ENCODE measurements around the gene MFSD12. TPM values are rescaled to one million over a fixed set of nuclear protein-coding genes. Genes with fewer than 3 reads are reported as not detected.
A peak's percentile ranks its signal among the peaks of the same experiment; 100 is the strongest.

The MFSD12 gene
- total and polyA plus RNA-seq, 2 of the 8 experiments (the other 6 are each of a cell fraction or from before 2014, with no cell fraction given), result 59.6 to 71.3 TPM

GRCh38 chr19:3606690-3607289 lies 49.4 kb upstream of the MFSD12 start, which contains the start of gene TBXA2R (continued):
- TF ChIP-seq CHD7 (IDR thresholded peaks at IDR 0.05; ENCODE audit: insufficient replicate concordance, low read length) (no peak), TEAD4 (IDR thresholded peaks at IDR 0.05; ENCODE audit: low read depth, low read length) (no peak), TAF1 (IDR thresholded peaks at IDR 0.05; ENCODE audit: low read depth, low read length) (no peak), CTCF (IDR thresholded peaks at IDR 0.05; ENCODE audit: control extremely low read depth in 1 of 3, insufficient read depth in 1 of 3, low read depth in 1 of 3, low read length in 3 of 3) (0 out of 4 replicates have a peak, but pooled peaks of 1 of the 3 experiments have one; percentile 1), SRF (IDR thresholded peaks at IDR 0.05; ENCODE audit: low read depth, low read length) (no peak), CTBP2 (IDR thresholded peaks at IDR 0.05; ENCODE audit: borderline replicate concordance, insufficient read depth, insufficient read length, low read length) (no peak), ATF3 (IDR thresholded peaks at IDR 0.05; ENCODE audit: insufficient read depth, low read depth, low read length) (no peak)

Data from H1 (cell line).